GM19455 (cell line): ENCODE results near the gene TCFL5.

Experiments used
- ATAC-seq: cut with Tn5 transposase; IDR thresholded peaks from one replicate; pipeline ENCODE4 v1.9.1; 2021; ENCODE audit not compliant: unreplicated experiment

Gene TCFL5

GRCh38 chr20:62814060-62814708 lies 47.4 kb downstream of the TCFL5 start:
- ATAC-seq: no peak

- ATAC-seq: no peak
Observed at GRCh38 chr20:62813588-62813987, 48.0 kb downstream of the TCFL5 start.

- ATAC-seq: no peak
Observed at GRCh38 chr20:62812907-62813200, 48.8 kb downstream of the TCFL5 start.

- no peak for ATAC-seq
Observed at GRCh38 chr20:62812181-62812906, 49.3 kb downstream of the TCFL5 start.

GRCh38 chr20:62811720-62812119 lies 49.9 kb downstream of the TCFL5 start:
- no peak for ATAC-seq

GRCh38 chr20:62811320-62811719 lies 50.3 kb downstream of the TCFL5 start:
- no peak for ATAC-seq

- ATAC-seq: no peak
Observed at GRCh38 chr20:62809530-62810428, 51.8 kb downstream of the TCFL5 start.

- no peak for ATAC-seq
Observed at GRCh38 chr20:62808211-62808865, 53.3 kb downstream of the TCFL5 start.

- ATAC-seq: no peak
Observed at GRCh38 chr20:62807444-62808210, 54.0 kb downstream of the TCFL5 start.

- ATAC-seq: no peak
Observed at GRCh38 chr20:62806383-62807050, 55.1 kb downstream of the TCFL5 start.

GRCh38 chr20:62805711-62806382 lies 55.8 kb downstream of the TCFL5 start:
- no peak for ATAC-seq

GRCh38 chr20:62805155-62805710 lies 56.4 kb downstream of the TCFL5 start:
- ATAC-seq: peak; percentile 25

GRCh38 chr20:62804627-62805154 lies 56.9 kb downstream of the TCFL5 start, which contains the start of gene OGFR:
Gene OGFR, plus strand, starts transcription at chr20:62804835. Its CDS starts 25 bp downstream, at chr20:62804860.
- ATAC-seq: peak; percentile 49

GRCh38 chr20:62804021-62804626 lies 57.5 kb downstream of the TCFL5 start:
- ATAC-seq: peak; percentile 12

GRCh38 chr20:62802026-62802712 lies 59.5 kb downstream of the TCFL5 start:
- no peak for ATAC-seq

- ATAC-seq: no peak
Observed at GRCh38 chr20:62801284-62802010, 60.2 kb downstream of the TCFL5 start.
